K562 (cell line): Measurements from ENCODE around the gene LDB2.

Source experiments
- POLR2A ChIP-seq: fragments of 450-650 bp; conservative IDR thresholded peaks from 2 replicates; pipeline ENCODE4 v1.6.1; 2016
- TF ChIP-seq, protein P1 (sequence below), 2 experiments: fragments of 200-800 bp in 1 of 2; sonication (Bioruptor generic) in 1 of 2; sonication (generic) in 1 of 2; formaldehyde crosslinking in 1 of 2; IDR thresholded peaks in 1 of 2; conservative IDR thresholded peaks in 1 of 2; 2 replicates each; pipeline versions ENCODE4 v1.5.0 to v1.6.1; 2016 to 2020; ENCODE audit warnings: missing compliant biosample characterization in 1 of 2, missing genetic modification characterization in 1 of 2, missing genetic modification reagents in 1 of 2
- TF ChIP-seq, protein P2 (sequence below): fragments of 450-650 bp; IDR thresholded peaks from 2 replicates; pipeline ENCODE4 v1.6.1; 2014; ENCODE audit warnings: low read depth, mild to moderate bottlenecking, moderate library complexity, borderline replicate concordance

DNA sequence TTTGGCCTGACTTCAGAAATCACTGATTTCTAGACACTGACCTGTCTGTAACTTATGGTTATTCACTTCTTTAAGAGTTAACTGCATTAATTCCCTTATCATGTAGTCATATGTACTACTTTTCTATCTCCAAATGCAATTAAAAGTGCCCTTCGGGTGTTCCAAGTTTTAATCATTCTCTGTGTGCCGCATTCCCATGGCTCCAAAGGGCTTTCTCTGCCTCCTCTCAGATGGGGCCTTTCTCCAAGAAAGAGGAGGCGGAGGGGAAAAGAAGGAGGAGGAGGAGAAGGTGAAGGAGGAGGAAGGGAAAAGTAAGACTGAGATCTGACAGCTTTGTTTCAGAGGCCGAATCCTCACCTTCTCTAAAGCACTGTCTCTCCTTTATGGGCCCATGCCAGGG, 325.8 kb downstream of the LDB2 start:
- TF ChIP-seq, protein P1, sequence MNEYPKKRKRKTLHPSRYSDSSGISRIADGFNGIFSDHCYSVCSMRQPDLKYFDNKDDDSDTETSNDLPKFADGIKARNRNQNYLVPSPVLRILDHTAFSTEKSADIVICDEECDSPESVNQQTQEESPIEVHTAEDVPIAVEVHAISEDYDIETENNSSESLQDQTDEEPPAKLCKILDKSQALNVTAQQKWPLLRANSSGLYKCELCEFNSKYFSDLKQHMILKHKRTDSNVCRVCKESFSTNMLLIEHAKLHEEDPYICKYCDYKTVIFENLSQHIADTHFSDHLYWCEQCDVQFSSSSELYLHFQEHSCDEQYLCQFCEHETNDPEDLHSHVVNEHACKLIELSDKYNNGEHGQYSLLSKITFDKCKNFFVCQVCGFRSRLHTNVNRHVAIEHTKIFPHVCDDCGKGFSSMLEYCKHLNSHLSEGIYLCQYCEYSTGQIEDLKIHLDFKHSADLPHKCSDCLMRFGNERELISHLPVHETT (CRISPR knock-in tag; conservative IDR thresholded peaks at IDR 0.05 in 1 of 2, IDR thresholded peaks at IDR 0.05 in 1 of 2): no peak
- TF ChIP-seq, protein P2, sequence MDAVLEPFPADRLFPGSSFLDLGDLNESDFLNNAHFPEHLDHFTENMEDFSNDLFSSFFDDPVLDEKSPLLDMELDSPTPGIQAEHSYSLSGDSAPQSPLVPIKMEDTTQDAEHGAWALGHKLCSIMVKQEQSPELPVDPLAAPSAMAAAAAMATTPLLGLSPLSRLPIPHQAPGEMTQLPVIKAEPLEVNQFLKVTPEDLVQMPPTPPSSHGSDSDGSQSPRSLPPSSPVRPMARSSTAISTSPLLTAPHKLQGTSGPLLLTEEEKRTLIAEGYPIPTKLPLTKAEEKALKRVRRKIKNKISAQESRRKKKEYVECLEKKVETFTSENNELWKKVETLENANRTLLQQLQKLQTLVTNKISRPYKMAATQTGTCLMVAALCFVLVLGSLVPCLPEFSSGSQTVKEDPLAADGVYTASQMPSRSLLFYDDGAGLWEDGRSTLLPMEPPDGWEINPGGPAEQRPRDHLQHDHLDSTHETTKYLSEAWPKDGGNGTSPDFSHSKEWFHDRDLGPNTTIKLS: no peak
- no peak for TF ChIP-seq POLR2A
